ENCODE results near the gene SCO2. TPM values are rescaled to one million over a fixed set of nuclear protein-coding genes. Genes with fewer than 3 reads are reported as not detected.

The SCO2 gene, protein sequence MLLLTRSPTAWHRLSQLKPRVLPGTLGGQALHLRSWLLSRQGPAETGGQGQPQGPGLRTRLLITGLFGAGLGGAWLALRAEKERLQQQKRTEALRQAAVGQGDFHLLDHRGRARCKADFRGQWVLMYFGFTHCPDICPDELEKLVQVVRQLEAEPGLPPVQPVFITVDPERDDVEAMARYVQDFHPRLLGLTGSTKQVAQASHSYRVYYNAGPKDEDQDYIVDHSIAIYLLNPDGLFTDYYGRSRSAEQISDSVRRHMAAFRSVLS
- 2.0 and 2.2 TPM in 2 replicates for total RNA-seq

DNA sequence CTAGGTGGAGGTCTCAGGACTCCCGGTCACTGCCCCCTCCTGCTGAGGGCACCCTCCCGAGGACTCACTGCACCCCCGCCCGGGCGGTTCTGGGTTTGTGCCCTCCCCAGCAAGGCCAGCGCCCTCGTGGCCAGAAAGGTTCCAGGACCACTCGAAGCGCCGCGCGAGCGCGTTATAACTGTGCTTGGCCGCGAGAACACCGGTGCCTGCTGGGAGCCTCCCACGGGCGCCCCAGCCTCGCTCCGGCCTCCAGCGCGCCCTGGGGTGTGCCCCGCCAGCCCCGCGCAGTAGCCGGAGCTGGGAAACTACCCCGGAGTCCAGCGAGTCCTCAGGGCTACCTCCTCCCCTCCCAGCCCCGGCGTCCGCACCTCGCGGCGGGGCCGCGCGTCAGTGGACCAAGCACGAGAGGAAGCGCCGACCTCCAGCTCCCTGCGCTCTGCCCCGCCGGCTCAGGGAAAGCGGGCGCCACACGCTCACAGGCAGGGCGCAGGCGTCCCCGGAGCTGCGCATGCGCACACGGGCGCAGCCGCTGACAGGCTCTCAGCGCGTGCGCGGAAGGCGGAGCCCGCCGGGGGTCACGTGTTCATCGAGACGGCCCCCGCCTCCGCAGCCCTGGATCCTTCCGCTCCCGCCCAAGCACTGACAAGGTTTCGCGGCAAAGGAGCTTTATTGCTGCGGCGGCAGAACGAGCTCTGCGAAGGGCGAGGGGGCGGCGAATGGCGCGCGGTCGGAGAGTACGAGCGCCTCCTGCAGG, at the start of gene SCO2:
Gene SCO2 (minus strand): TSS at position 495 of the 754 bp plus-strand sequence. CDS start 1,187 bp downstream, outside the sequence.

DNA sequence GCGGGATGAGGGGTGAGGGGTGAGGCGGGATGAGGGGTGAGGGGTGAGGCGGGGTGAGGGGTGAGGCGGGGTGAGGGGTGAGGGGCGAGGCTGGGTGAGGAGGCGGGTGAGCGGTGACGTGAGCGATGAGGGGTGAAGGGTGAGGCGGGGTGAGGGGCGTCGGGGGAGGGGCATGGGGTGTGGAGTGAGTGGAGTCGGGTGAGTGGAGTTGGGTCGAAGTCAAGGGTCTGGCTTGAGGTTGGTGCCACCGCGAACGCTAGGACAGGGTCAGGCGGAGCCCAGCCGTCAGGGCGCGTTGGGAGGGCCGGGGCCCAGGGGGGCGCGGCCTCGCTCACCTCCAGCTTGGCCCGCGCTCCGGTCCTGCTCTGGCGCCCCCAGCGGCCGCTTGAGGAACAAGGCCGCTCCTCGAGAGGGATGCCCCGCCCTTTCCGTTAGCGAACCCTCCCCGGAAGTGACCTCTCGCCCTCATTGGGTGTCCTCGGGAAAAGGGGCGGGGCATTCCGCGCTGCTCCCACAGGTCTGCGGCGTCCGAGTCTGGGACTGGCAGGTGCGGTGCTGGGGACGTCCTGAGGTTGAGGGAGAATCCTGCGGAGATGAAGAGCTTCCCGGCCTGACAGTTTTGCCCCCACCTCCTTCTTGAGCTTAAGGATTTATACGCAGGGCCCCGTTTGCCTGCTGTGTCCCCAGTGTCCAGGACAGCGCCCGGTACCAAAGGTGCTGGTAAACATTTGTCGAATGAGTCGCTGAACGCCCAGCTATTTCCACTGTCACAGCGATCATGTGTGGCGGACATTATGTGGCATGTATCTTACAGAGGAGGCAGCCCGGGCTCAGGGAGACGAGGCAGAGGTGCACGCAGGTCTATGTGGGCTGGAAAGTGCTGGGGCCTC, 37.4 kb upstream of the SCO2 start, which contains the start of gene SYCE3:
Gene SYCE3 (minus strand): TSS at position 397 of the 890 bp plus-strand sequence. CDS start 6,514 bp downstream, outside the sequence.

DNA sequence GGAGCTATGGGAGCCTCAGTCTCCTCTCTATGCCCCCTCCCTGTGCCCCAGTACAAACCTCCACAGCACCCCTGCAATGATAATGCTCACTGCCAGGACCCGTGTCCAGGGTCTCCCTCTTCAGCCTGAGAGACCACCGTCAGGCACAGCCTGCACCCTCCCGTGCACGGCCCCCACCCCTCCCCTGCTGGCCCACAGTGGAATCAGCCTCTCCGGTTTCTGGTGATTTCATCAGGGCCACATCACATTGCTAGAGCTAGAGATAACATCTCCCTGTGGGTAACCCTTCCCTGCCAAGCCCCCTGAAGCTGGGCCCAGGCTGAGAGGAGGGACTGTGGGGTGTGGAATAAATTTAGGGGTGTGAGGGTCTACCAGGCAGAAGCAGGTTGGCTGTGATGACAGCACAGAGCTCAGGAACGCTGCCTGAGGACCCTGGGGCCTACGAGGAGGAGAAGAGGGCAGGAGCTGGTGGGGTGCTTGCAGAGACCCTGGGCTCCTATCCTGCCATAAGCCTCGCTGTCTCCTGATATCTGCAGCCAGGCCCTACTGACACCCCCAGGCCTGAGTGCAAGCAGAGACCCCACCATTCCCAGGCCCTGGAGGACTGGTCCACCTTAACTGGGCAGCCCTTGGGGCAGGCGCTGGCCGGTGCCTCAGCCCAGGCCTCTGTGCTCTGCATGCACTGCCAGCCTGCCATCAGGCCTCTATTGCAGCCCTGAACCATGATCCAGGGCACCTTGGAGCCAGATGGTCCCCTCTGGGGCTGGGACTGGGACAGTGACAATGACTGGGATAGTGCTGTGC, 20.3 kb upstream of the SCO2 start, which contains the start of gene KLHDC7B:
Gene KLHDC7B (plus strand): TSS at position 378 of the 804 bp plus-strand sequence. CDS start 345 bp downstream, at position 723.

DNA sequence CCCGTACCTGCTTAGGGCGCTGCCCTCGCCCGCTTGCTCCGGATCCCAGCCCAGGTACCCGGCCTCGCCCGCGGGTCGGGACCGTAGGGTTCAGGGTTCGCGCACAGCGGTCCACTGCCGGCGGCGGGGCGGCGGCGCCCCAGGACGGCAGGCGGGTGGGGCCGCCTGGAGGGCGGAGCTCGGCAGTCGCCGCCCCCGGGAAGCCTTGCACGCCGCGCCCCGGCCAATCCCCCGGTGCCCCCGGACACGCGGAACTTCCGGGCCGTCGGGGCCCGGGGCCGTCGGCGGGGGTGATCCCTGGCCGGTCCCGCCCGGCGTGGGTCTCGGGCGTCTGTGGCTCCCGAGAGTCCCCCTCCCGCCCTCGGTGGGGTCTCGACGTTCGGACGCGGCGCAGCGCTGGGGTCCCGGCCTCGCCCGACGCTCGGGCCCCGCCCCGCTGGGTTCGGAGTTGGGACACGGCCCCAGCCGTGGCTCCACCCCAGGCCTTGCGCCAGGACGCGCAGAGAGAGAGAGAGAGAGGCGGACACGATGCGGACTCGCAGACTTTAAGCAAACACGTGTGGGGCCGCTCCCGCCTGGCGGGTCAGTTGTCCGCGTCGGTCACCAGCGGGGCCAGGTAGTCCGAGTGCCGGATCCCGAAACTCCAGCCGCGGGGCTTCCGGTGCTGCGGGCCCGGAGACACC, 4.6 kb upstream of the SCO2 start, which contains the start of gene TYMP:
Gene TYMP (minus strand): TSS at position 116 of the 683 bp plus-strand sequence. CDS start 303 bp downstream, outside the sequence.

DNA sequence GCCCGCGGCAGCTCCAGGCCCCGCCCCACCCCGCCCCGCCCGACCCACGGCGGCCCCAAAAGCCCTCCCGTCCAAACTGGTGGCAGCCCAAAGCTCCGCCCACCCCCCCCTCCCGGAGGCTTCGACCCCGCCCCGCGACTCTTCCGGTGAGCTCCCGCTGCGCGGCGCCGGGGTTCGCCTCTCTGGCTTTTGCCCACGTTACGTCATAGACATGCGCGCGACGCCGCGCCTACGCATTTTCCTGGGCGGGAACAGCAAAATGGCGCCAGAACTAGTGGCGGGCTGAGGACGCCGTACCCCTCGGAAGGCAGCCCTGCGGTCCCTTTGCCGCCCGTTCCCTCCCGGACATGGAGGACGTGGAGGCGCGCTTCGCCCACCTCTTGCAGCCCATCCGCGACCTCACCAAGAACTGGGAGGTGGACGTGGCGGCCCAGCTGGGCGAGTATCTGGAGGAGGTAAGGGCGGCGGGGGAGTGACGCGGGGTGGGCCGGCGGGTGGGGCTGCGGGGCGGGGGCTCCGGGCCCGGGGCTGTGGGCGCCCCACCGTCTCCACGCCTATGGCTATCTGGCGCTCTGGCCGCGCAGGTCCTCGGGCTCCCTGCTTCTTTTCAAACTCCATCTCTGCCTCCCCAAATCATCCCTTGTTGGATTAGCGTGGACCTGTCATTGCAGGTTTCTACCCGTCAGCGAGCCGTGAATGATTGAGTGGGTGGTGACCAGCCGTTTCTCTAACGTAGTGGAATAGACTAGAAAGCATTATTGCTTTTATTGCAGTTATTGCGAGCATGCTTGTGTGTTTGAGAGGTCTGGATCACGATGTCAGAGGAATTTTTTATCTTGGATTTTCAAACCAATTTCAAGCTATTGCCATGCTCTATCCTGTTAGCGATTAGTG, 17.2 kb downstream of the SCO2 start, which contains the start of gene NCAPH2:
Gene NCAPH2 (plus strand): TSS at position 234 of the 894 bp plus-strand sequence. CDS start 114 bp downstream, at position 348.

DNA sequence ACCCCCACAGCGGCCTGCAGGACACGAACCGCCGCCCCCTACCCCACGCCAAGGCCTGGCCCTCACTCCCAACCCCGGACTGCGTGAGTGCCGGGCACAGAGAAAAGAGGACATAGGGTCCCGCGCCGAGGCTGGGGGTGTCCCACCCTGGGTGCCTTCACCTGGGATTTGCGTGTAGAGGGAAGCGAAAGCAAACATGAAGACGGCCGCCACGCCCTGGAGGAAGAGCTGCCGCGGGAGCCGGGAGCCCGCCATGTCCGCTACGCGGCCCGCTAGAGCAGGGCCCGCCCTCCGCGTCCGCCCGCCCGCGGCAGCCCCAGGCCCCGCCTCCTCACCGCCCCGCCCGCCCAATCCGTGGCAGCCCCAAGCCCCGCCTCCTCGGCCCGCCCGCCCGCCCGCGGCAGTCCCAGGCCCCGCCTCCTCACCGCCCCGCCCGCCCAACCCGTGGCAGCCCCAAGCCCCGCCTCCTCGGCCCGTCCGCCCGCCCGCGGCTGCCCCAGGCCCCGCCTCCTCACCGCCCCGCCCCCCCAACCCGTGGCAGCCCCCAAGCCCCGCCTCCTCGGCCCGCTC, 17.9 kb downstream of the SCO2 start, which contains the start of gene LMF2:
Gene LMF2 (minus strand): TSS at position 282 of the 570 bp plus-strand sequence. CDS start 27 bp downstream, at position 255.

DNA sequence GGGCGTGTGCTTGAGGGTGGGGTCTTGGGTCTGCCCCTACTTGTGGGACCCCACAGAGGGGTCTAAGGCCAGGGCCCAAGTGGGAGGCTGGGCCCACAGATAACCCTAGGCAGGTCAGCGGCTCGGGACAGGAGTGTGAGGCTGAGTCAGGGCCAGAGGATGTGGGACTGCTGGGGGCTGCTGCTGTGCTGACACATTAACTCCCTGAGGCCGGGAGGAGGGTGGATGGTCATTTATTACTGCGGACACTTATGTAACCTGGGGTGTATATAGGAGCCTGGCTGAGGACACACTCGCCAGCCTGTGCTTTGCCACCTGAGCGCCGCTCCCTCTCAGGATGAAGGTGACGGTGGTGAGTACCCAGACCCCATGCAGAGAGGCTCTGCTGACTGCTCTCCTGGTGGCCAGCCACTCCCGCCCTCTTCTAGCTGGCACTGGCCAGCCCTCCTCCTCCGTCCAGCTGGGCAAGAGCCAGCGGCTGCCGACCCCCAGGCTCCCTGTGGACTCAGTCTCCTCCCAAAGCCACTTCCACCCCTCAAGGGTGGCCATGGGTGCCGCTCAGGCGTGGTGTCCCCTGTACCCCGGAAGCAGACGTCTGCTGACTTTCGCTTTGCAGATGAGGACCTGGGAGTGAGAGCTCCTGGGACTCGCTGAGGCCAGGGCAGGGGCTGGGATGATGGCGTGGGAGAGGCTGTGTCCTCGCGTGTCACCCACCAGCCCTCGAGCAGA, 38.7 kb downstream of the SCO2 start, which contains the start of gene MIOX:
Gene MIOX (plus strand): TSS at position 299 of the 729 bp plus-strand sequence. CDS start 39 bp downstream, at position 338.

DNA sequence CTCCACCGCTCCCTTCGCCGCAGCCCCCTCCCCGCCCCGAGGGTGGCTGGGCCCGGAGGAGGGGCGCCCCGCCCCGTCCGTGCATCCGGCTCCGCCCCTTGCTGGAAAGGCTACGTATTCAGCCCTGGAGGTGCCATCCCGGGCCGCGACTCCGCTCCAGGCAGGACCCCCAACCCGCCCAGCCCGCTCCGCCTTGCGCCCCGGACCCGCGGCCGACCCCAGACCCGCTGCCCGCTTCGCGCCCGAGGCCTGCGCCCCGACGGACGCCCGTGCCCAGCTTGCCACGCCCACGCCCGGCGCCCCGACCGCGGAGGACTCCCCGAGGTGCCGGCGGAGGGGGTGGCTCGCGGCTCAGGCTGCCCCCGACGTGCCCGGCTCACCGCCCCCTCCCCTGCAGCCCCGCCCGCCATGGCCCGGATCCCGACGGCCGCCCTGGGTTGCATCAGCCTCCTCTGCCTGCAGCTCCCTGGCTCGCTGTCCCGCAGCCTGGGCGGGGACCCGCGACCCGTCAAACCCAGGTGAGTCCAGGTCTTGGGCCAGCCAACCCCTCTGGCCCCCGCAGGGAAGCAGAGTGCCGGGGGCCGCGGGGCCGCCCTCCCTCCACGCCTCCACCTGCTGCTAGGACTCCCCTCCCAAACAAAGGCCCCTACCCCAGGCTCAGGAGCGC, 43.8 kb downstream of the SCO2 start, which contains the start of gene ADM2:
Gene ADM2 (plus strand): TSS at position 104 of the 667 bp plus-strand sequence. CDS start 305 bp downstream, at position 409.

DNA sequence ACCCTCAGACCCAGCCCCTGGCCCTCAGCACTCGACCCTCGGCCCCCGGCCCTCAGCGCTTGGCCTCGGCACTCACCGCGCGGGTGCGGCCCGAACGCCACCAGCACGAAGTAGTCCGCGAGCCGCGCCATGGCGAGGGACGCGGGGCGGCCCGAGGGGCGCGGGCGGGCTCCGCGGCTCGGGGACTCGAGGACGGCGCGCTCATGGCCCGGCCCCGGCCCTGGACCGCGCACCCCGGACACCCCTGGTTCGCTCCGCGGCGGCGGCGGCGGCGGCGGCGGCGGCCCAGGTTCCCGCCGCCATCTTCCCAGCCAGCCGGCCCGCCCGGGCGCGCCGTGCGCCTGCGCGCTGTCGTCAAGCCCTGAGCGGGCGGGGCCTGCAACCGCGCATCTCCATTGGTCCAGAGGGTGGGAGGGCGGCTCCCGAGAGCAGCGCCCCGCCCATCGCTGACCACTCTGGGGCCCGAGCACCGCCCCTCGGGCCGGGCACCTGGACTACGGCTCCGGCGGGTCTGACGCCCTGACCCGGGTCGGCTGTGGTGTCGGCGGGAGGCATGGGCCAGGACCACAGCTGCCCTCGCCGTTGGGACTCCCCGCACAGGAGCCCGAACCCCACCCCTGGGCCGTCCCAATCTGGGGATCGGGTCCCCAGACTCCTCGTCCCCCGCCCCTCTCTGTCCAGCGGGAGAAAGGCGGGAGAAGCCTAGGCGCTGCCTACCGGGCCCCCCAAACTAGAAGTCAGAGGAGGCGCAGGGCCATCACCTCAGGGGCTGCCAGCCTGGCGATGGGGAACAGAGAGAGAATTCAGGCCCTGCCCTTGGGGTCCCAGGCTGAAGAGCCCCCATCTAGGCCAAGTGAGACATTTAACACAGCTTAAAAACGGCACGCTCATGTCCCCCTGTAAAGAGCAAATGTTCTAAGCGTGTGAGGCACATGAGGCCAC, 50.4 kb downstream of the SCO2 start, which contains the start of gene SBF1:
Gene SBF1 (minus strand): TSS at position 326 of the 942 bp plus-strand sequence. CDS start 195 bp downstream, at position 131.

Other genes with a start within 250 kb of the SCO2 start
- 53.4 and 59.0 TPM in 2 replicates for gene PLXNB2, start 218.0 kb downstream of the SCO2 start, total RNA-seq
- 1.3 and 1.5 TPM in 2 replicates for gene DENND6B, start 198.6 kb downstream of the SCO2 start, total RNA-seq
- gene PPP6R2, start 182.3 kb downstream of the SCO2 start, total RNA-seq, result 46.8 and 50.2 TPM in 2 replicates
- gene SBF1, start 50.6 kb downstream of the SCO2 start, total RNA-seq, result 23.8 and 26.4 TPM in 2 replicates
- gene ADM2, start 44.1 kb downstream of the SCO2 start, total RNA-seq, result 0.09 and 0.11 TPM in 2 replicates
- not detected in 2 replicates for gene MIOX, start 38.7 kb downstream of the SCO2 start, total RNA-seq
- gene LMF2, start 17.9 kb downstream of the SCO2 start, total RNA-seq, result 15.5 and 19.1 TPM in 2 replicates
- 13.9 and 15.3 TPM in 2 replicates for gene NCAPH2, start 17.4 kb downstream of the SCO2 start, total RNA-seq
- gene TYMP, start 4.4 kb upstream of the SCO2 start, total RNA-seq, result 25.4 and 32.8 TPM in 2 replicates
- not detected in 2 replicates for gene KLHDC7B, start 20.3 kb upstream of the SCO2 start, total RNA-seq
- not detected in 2 replicates for gene SYCE3, start 37.3 kb upstream of the SCO2 start, total RNA-seq
- 2.0 and 2.2 TPM in 2 replicates for gene CPT1B, start 52.8 kb upstream of the SCO2 start, total RNA-seq
- gene CHKB, start 57.3 kb upstream of the SCO2 start, total RNA-seq, result 28.3 and 35.1 TPM in 2 replicates
- 0.22 and 0.26 TPM in 2 replicates for gene MAPK8IP2, start 75.2 kb upstream of the SCO2 start, total RNA-seq
- gene ARSA, start 102.6 kb upstream of the SCO2 start, total RNA-seq, result 8.7 and 14.0 TPM in 2 replicates
- gene SHANK3, start 147.2 kb upstream of the SCO2 start, total RNA-seq, result 9.4 and 17.3 TPM in 2 replicates
- 0.22 and 0.34 TPM in 2 replicates for gene ACR, start 212.6 kb upstream of the SCO2 start, total RNA-seq

All from dermis lymphatic vessel endothelial cell (primary cell).